DND-41 (cell line): Measurements from ENCODE around the gene TSHZ1.

Source experiments
- CTCF ChIP-seq: IDR thresholded peaks from 2 replicates; pipeline ENCODE4 v1.5.1; 2012; ENCODE audit warnings: borderline replicate concordance, low read length, moderate library complexity, mild to moderate bottlenecking; ENCODE audit not compliant: poor library complexity, severe bottlenecking; ENCODE audit errors: extremely low read depth
- EZH2 ChIP-seq: IDR thresholded peaks from 3 replicates; pipeline ENCODE4 v1.6.1; 2012; ENCODE audit warnings: borderline replicate concordance, low read depth, mild to moderate bottlenecking, moderate library complexity, low read length, inconsistent platforms; ENCODE audit not compliant: severe bottlenecking

- TF ChIP-seq CTCF (no peak), EZH2 (no peak)
Observed at GRCh38 chr18:75317703-75318102, 107.1 kb downstream of the TSHZ1 start.
